Measurements from ENCODE around the gene PDP2. TPM values are rescaled to one million over a fixed set of nuclear protein-coding genes. Genes with fewer than 3 reads are reported as not detected.

The PDP2 gene
- total and polyA plus RNA-seq, 2 of the 4 experiments (the other 2 are of a cell fraction) = 5.3 to 16.8 TPM

- in situ Hi-C loops (cut with MboI; ENCODE audit: low sequenced_read_pairs) = no loop called here
- Histone ChIP-seq H3K9ac (ENCODE audit: low read depth, low read length) (no peak overlapping the region), H4K5ac (ENCODE audit: low read depth, low read length) (no peak overlapping the region), H3K27ac (ENCODE audit: insufficient read depth, low read length) (no peak overlapping the region), H3K27me3 (ENCODE audit: control insufficient read depth, insufficient read depth, low read length) (no peaks in the 10 kb centered on the region), H3K4me2 (ENCODE audit: low read depth, low read length) (no peak overlapping the region), H2BK120ac (ENCODE audit: low read depth, low read length) (no peak overlapping the region), H4K8ac (ENCODE audit: low read depth in 2 of 2, low read length in 2 of 2) (no peak overlapping the region), H3K23ac (ENCODE audit: low read depth, low read length) (no peak overlapping the region), H2AFZ (replicated peaks; ENCODE audit: low read length, poor library complexity) (no peak overlapping the region), H4K20me1 (ENCODE audit: insufficient read depth, low read length) (peaks cover 10% of the 10 kb centered on the region; the same call in 1 of the 2 replicates), H2BK15ac (ENCODE audit: low read depth, low read length) (no peak overlapping the region), H2AK5ac (ENCODE audit: low read depth, low read length) (no peak overlapping the region), H2BK20ac (ENCODE audit: low read depth, low read length) (no peak overlapping the region), H3K79me1 (ENCODE audit: low read depth in 1 of 2, low read length in 2 of 2) (peaks cover 15 to 50% of the 10 kb centered on the region in 2 experiments), H3K36me3 (ENCODE audit: control insufficient read depth, insufficient read depth, low read length) (peaks cover 14% of the 10 kb centered on the region), H2BK5ac (ENCODE audit: low read depth, low read length, poor library complexity, severe bottlenecking) (no peak overlapping the region), H3K9me1 (ENCODE audit: insufficient read depth, low read length) (peaks cover 17% of the 10 kb centered on the region), H3K56ac (ENCODE audit: extremely low read depth, insufficient read depth, low read length) (no peak overlapping the region), H3K4me3 (ENCODE audit: insufficient read depth, low read depth, low read length) (no peak overlapping the region), H2AK9ac (replicated peaks; ENCODE audit: low read depth, low read length, poor library complexity) (no peak overlapping the region), H3K18ac (ENCODE audit: low read depth, low read length) (no peak overlapping the region), H3K9me3 (ENCODE audit: control insufficient read depth, insufficient read depth, low read length) (no peaks in the 10 kb centered on the region), H4K91ac (ENCODE audit: insufficient read depth, low read depth, low read length) (no peak overlapping the region), H3K4ac (ENCODE audit: low read depth, low read length) (no peak overlapping the region), H3K4me1 (ENCODE audit: control insufficient read depth, insufficient read depth, low read length) (peaks cover 19% of the 10 kb centered on the region), H3K14ac (replicated peaks; ENCODE audit: low read depth, low read length) (no peak overlapping the region)
- DNase-seq = no peak
- no TSS peak for BruUV-seq (replicated peaks)
- dilution Hi-C loops (cut with HindIII; ENCODE audit: low sequenced_read_pairs, unreplicated experiment) = no loop called here
- intact Hi-C loops (cut with micrococcal nuclease) = no loop called here
- WGBS, 2 experiments (ENCODE audit: extremely low coverage in 2 of 2, insufficient read length in 1 of 2) = no CpG with 5 or more reads among the region's 3 CpGs
- TF ChIP-seq MAZ (IDR thresholded peaks at IDR 0.05; ENCODE audit: borderline replicate concordance, low read depth, low read length) (no peak), RAD21 (IDR thresholded peaks at IDR 0.05; ENCODE audit: low read length) (no peak), MAFK (IDR thresholded peaks at IDR 0.05; ENCODE audit: low read depth, low read length) (no peak), CHD1 (IDR thresholded peaks at IDR 0.05; ENCODE audit: low read depth, low read length) (no peak), USF2 (IDR thresholded peaks at IDR 0.05; ENCODE audit: low read depth, low read length) (no peak), RCOR1 (IDR thresholded peaks at IDR 0.05; ENCODE audit: insufficient replicate concordance, low read length) (no peak), CEBPB (IDR thresholded peaks at IDR 0.05; ENCODE audit: low read depth, low read length) (no peak), MXI1 (IDR thresholded peaks at IDR 0.05; ENCODE audit: borderline replicate concordance, low read depth, low read length) (no peak), RFX5 (IDR thresholded peaks at IDR 0.05; ENCODE audit: low read depth, low read length) (no peak), POLR2A (IDR thresholded peaks at IDR 0.05; ENCODE audit: low read depth, low read length) (no peak), ELK1 (IDR thresholded peaks at IDR 0.05; ENCODE audit: borderline replicate concordance, low read depth, low read length) (no peak), CTCF (conservative IDR thresholded peaks at IDR 0.05; ENCODE audit: low read depth, low read length) (no peak), SMC3 (IDR thresholded peaks at IDR 0.05; ENCODE audit: low read depth, low read length) (no peak), BHLHE40 (IDR thresholded peaks at IDR 0.05; ENCODE audit: low read depth, low read length) (no peak), NFE2L2 (IDR thresholded peaks at IDR 0.05; ENCODE audit: low read depth, low read length) (no peak), FOS (IDR thresholded peaks at IDR 0.05; ENCODE audit: low read depth, low read length) (no peak)
- POLR2A ChIA-PET (ENCODE audit: unreplicated experiment) = interaction anchor here (0.6 to 0.8 kb wide), 2 partner anchors 10 to 18 kb away, joined by 3 to 4 read pairs; no protein-coding TSS in a partner anchor
- no peak for ATAC-seq (ENCODE audit: low read depth)
- CTCF ChIA-PET = interaction anchor here (1.0 to 1.5 kb wide), 2 partner anchors 10 to 52 kb away, joined by 3 to 4 read pairs; partner anchors contain the start of gene NAE1
Measured at GRCh38 chr16:66882702-66883101, 2.4 kb downstream of the PDP2 start.
